H1 (cell line): Measurements from ENCODE around the gene LTBP1. TPM values are rescaled to one million over a fixed set of nuclear protein-coding genes. Genes with fewer than 3 reads are reported as not detected.

Experiments
- BRCA1 ChIP-seq: IDR thresholded peaks from 2 replicates; pipeline ENCODE4 v1.6.1; 2012; ENCODE audit warnings: low read depth, low read length, improper control_type of control experiment
- CBX5 ChIP-seq: fragments of 300-800, 300-1000 bp; sonication (generic); IDR thresholded peaks from 2 replicates; pipeline ENCODE4 v1.7.1; 2016; ENCODE audit warnings: antibody characterized with exemption, low read length, low read depth
- CBX8 ChIP-seq: fragments of 300-800, 300-1000 bp; sonication (generic); IDR thresholded peaks from 2 replicates; pipeline ENCODE4 v1.7.1; 2016; ENCODE audit warnings: low read depth, low read length, borderline replicate concordance
- RNF2 ChIP-seq: fragments of 200-900, 300-1000 bp; sonication (generic); IDR thresholded peaks from 2 replicates; pipeline ENCODE4 v1.7.1; 2016; ENCODE audit warnings: borderline replicate concordance, low read depth, mild to moderate bottlenecking, antibody characterized with exemption, low read length; ENCODE audit not compliant: poor library complexity, severe bottlenecking; ENCODE audit errors: missing control alignments
- RXRA ChIP-seq: IDR thresholded peaks from 2 replicates; pipeline ENCODE4 v1.6.1; 2011; ENCODE audit warnings: low read depth, mild to moderate bottlenecking, low read length, moderate library complexity; ENCODE audit not compliant: insufficient read depth
- TBP ChIP-seq: IDR thresholded peaks from 2 replicates; pipeline ENCODE4 v1.6.1; 2011; ENCODE audit warnings: low read depth, low read length, improper control_type of control experiment
- polyA plus RNA-seq, 7 experiments: library from polyadenylated mRNA; depleted of rRNA in 3 of 7; stranded (reverse) in 5 of 7; unstranded in 2 of 7; fragments of >200 nt in 5 of 7; fragments of 200-250 nt in 2 of 7; gene quantifications; 1 replicate in 5 of 7; 2 replicates in 1 of 7; 4 replicates in 1 of 7; pipeline versions ENCODE4 v1.2.1 to v1.2.3, GENCODE V29; 2011 to 2013; ENCODE audit warnings: missing spikeins in 2 of 7, mixed read lengths in 2 of 7
- total RNA-seq: library from RNA; stranded (reverse); fragmentation: NEBNext Ultra II Directional; extraction: Animal tissue kit (Norgen Biotek cat#: 25700); gene quantifications from 2 replicates; pipeline ENCODE4 v1.2.1, GENCODE V29; 2021
- TF ChIP-seq, protein P1 (sequence below): fragments of 300-600 bp; sonication (generic); IDR thresholded peaks from 2 replicates; pipeline ENCODE4 v1.7.1; 2012; ENCODE audit warnings: low read length, moderate library complexity, mild to moderate bottlenecking, inconsistent platforms; ENCODE audit not compliant: insufficient replicate concordance

LTBP1 gene
- total and polyA plus RNA-seq, 2 of the 8 experiments (the other 6 are each of a cell fraction or from before 2014, with no cell fraction given): 15.4 to 24.7 TPM

DNA sequence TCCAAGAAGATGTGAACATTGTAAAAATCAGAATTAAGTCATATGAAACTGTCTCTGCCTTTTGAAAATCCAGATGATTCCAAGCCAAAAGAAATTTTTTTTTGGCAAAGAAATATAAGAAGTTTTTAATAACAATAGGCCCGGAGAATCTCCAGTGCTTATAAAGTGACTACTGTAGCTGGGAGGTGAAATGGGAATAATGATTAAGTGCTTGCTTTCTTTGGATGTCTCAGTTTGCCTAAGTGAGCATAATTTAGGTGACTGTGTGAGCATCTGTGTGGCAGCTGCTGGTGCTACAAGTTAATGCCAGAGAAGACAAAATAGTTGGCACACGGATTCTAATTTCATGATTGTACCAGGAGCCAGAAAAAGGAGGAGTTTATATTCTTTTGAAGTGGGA is 185.0 kb downstream of the LTBP1 start (continued):
- TF ChIP-seq, protein P1, sequence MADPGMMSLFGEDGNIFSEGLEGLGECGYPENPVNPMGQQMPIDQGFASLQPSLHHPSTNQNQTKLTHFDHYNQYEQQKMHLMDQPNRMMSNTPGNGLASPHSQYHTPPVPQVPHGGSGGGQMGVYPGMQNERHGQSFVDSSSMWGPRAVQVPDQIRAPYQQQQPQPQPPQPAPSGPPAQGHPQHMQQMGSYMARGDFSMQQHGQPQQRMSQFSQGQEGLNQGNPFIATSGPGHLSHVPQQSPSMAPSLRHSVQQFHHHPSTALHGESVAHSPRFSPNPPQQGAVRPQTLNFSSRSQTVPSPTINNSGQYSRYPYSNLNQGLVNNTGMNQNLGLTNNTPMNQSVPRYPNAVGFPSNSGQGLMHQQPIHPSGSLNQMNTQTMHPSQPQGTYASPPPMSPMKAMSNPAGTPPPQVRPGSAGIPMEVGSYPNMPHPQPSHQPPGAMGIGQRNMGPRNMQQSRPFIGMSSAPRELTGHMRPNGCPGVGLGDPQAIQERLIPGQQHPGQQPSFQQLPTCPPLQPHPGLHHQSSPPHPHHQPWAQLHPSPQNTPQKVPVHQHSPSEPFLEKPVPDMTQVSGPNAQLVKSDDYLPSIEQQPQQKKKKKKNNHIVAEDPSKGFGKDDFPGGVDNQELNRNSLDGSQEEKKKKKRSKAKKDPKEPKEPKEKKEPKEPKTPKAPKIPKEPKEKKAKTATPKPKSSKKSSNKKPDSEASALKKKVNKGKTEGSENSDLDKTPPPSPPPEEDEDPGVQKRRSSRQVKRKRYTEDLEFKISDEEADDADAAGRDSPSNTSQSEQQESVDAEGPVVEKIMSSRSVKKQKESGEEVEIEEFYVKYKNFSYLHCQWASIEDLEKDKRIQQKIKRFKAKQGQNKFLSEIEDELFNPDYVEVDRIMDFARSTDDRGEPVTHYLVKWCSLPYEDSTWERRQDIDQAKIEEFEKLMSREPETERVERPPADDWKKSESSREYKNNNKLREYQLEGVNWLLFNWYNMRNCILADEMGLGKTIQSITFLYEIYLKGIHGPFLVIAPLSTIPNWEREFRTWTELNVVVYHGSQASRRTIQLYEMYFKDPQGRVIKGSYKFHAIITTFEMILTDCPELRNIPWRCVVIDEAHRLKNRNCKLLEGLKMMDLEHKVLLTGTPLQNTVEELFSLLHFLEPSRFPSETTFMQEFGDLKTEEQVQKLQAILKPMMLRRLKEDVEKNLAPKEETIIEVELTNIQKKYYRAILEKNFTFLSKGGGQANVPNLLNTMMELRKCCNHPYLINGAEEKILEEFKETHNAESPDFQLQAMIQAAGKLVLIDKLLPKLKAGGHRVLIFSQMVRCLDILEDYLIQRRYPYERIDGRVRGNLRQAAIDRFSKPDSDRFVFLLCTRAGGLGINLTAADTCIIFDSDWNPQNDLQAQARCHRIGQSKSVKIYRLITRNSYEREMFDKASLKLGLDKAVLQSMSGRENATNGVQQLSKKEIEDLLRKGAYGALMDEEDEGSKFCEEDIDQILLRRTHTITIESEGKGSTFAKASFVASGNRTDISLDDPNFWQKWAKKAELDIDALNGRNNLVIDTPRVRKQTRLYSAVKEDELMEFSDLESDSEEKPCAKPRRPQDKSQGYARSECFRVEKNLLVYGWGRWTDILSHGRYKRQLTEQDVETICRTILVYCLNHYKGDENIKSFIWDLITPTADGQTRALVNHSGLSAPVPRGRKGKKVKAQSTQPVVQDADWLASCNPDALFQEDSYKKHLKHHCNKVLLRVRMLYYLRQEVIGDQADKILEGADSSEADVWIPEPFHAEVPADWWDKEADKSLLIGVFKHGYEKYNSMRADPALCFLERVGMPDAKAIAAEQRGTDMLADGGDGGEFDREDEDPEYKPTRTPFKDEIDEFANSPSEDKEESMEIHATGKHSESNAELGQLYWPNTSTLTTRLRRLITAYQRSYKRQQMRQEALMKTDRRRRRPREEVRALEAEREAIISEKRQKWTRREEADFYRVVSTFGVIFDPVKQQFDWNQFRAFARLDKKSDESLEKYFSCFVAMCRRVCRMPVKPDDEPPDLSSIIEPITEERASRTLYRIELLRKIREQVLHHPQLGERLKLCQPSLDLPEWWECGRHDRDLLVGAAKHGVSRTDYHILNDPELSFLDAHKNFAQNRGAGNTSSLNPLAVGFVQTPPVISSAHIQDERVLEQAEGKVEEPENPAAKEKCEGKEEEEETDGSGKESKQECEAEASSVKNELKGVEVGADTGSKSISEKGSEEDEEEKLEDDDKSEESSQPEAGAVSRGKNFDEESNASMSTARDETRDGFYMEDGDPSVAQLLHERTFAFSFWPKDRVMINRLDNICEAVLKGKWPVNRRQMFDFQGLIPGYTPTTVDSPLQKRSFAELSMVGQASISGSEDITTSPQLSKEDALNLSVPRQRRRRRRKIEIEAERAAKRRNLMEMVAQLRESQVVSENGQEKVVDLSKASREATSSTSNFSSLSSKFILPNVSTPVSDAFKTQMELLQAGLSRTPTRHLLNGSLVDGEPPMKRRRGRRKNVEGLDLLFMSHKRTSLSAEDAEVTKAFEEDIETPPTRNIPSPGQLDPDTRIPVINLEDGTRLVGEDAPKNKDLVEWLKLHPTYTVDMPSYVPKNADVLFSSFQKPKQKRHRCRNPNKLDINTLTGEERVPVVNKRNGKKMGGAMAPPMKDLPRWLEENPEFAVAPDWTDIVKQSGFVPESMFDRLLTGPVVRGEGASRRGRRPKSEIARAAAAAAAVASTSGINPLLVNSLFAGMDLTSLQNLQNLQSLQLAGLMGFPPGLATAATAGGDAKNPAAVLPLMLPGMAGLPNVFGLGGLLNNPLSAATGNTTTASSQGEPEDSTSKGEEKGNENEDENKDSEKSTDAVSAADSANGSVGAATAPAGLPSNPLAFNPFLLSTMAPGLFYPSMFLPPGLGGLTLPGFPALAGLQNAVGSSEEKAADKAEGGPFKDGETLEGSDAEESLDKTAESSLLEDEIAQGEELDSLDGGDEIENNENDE: no peak
- TF ChIP-seq RNF2: no peak
- no peak for TF ChIP-seq RXRA
- no peak for TF ChIP-seq BRCA1
- TF ChIP-seq CBX5: no peak
- no peak for TF ChIP-seq TBP
- TF ChIP-seq CBX8: no peak
